Liver (tissue), 9 donors: ENCODE results near the gene PGGHG. TPM values are rescaled to one million over a fixed set of nuclear protein-coding genes. Genes with fewer than 3 reads are reported as not detected.
"Not testable (repeated sequence)": the region's sequence is repeated elsewhere in the genome, so short reads cannot be mapped to it uniquely, and the experiment has no call there.

Experiments used
- DNase-seq: peaks from one replicate; pipeline ENCODE4 v3.0.0-alpha.2; 2017; ENCODE audit warnings: low spot score
- H3K27ac ChIP-seq, 2 donors: one replicate each; pipeline ENCODE4 v1.7.0; 2013; ENCODE audit warnings: inconsistent platforms in 2 of 2, low read length in 2 of 2, control low read depth in 1 of 2, low read depth in 1 of 2, mild to moderate bottlenecking in 1 of 2
- H3K27me3 ChIP-seq, 4 donors: one replicate each; pipeline versions ENCODE4 v1.6.1 to v1.7.0; 2013; ENCODE audit warnings: low read length in 3 of 4, inconsistent platforms in 1 of 4, mild to moderate bottlenecking in 1 of 4, moderate library complexity in 1 of 4; ENCODE audit not compliant: control insufficient read depth in 4 of 4, insufficient read depth in 4 of 4
- H3K36me3 ChIP-seq, 4 donors: one replicate each; pipeline versions ENCODE4 v1.6.1 to v1.7.0; 2013; ENCODE audit warnings: low read length in 3 of 4, mild to moderate bottlenecking in 3 of 4, low read depth in 1 of 4, moderate library complexity in 1 of 4; ENCODE audit not compliant: control insufficient read depth in 4 of 4, insufficient read depth in 3 of 4
- H3K4me1 ChIP-seq, 4 donors: one replicate each; pipeline versions ENCODE4 v1.6.1 to v1.7.0; 2013; ENCODE audit warnings: low read length in 3 of 4, mild to moderate bottlenecking in 3 of 4, moderate library complexity in 1 of 4; ENCODE audit not compliant: control insufficient read depth in 4 of 4, insufficient read depth in 4 of 4
- H3K4me3 ChIP-seq, 3 donors: one replicate each; pipeline versions ENCODE4 v1.6.1 to v1.7.0; 2013; ENCODE audit warnings: low read length in 3 of 3, control low read depth in 1 of 3, low read depth in 1 of 3, mild to moderate bottlenecking in 1 of 3
- H3K9ac ChIP-seq, 2 donors: one replicate each; pipeline ENCODE4 v1.7.0; 2013; ENCODE audit warnings: low read length in 2 of 2, mild to moderate bottlenecking in 2 of 2, moderate library complexity in 2 of 2, control low read depth in 1 of 2, low read depth in 1 of 2
- H3K9me3 ChIP-seq, 4 donors: one replicate each; pipeline versions ENCODE4 v1.6.1 to v1.7.0; 2013; ENCODE audit warnings: low read length in 3 of 4; ENCODE audit not compliant: control insufficient read depth in 4 of 4
- CTCF ChIP-seq: fragments of 150-350 bp; IDR thresholded peaks from 2 replicates; pipeline ENCODE4 v1.5.1; 2017; ENCODE audit warnings: improper control_type of control experiment, low read depth, low read length; ENCODE audit not compliant: missing input control
- GABPA ChIP-seq, 2 donors: IDR thresholded peaks in 1 of 2; conservative IDR thresholded peaks in 1 of 2; 2 replicates each; pipeline ENCODE4 v1.6.1; 2016; ENCODE audit warnings: antibody characterized with exemption in 2 of 2, mild to moderate bottlenecking in 1 of 2, moderate library complexity in 1 of 2
- HNF4G ChIP-seq: IDR thresholded peaks from 2 replicates; pipeline ENCODE4 v1.6.1; 2016; ENCODE audit warnings: antibody characterized with exemption
- RAD21 ChIP-seq, 2 donors: IDR thresholded peaks; 2 replicates each; pipeline ENCODE4 v1.6.1; 2016; ENCODE audit warnings: antibody characterized with exemption in 2 of 2, mild to moderate bottlenecking in 2 of 2
- SP1 ChIP-seq: IDR thresholded peaks from 2 replicates; pipeline ENCODE4 v1.6.1; 2018; ENCODE audit warnings: antibody characterized with exemption, mild to moderate bottlenecking
- TAF1 ChIP-seq: conservative IDR thresholded peaks from 2 replicates; pipeline ENCODE4 v1.6.1; 2016; ENCODE audit warnings: antibody characterized with exemption, mild to moderate bottlenecking
- YY1 ChIP-seq: IDR thresholded peaks from 2 replicates; pipeline ENCODE4 v1.6.1; 2016; ENCODE audit warnings: antibody characterized with exemption, mild to moderate bottlenecking
- WGBS: extraction: QIAGEN DNeasy Blood & Tissue Kit; methylation state at CpG from one replicate; pipeline ENCODE4 v1.1.7; 2013; 5-methylcytosine and 5-hydroxymethylcytosine counted together
- polyA plus RNA-seq, 2 donors: library from polyadenylated mRNA; stranded (reverse) in 1 of 2; unstranded in 1 of 2; fragments of 200-250 nt in 1 of 2; fragments of >200 nt in 1 of 2; fragmentation: Nextera tagmentation in 1 of 2; extraction: Ambion mirVana in 1 of 2; gene quantifications; one replicate each; pipeline versions ENCODE4 v1.2.1 to v1.2.3, GENCODE V29; 2013 to 2015
- total RNA-seq, 2 donors: library from RNA; depleted of rRNA; stranded (reverse); fragments of >200 nt; gene quantifications; one replicate each; pipeline ENCODE4 v1.2.3, GENCODE V29; 2014
- TF ChIP-seq, protein P1 (sequence below): IDR thresholded peaks from 2 replicates; pipeline ENCODE4 v1.6.1; 2016; ENCODE audit warnings: antibody characterized with exemption
- donor health status: healthy.
- donor health status: healthy.
- donor health status: healthy.
- donor health status: healthy.
- donor health status: healthy.

PGGHG gene
- total and polyA plus RNA-seq, 4 donors, result 1.3 to 11.4 (median 7.5) TPM

DNA sequence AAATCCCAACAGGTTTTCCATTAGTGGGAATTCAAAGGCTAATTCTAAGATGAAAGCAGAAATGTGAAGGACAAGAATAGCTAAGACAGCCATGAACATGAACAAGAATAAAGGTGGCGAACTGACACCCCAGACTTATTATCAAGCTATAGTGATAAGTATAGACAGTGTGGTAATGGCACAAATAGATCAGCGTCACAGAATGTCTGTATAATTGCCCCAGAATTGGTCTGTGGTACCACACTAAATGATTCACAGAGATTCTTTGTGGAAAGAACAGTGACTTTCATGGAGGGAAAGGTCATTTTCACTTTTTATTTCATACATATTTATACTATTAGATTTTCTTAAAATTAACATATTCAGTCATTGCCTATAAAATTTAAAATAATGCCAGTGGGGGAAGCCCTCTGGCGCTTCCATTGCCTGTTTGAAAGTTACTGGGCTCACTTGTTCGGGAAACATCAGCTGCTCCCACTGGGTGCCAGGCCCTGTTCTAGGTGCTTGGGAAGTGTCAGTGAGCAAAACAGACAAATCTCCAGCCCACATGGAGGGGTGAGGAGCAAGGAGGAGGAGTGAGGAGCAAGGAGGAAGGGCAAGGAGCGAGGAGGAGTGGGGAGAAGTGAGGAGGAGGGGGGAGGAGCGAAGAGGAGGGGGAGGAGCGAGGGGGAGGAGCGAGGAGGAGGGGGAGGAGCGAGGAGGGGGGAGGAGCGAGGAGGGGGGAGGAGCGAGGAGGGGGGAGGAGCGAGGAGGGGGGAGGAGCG lies 22.1 kb upstream of the PGGHG start:
- H3K36me3 ChIP-seq, result no peaks in the 10 kb centered on the region
- no peak overlapping the region for H3K27ac ChIP-seq
- H3K4me1 ChIP-seq, result peaks cover 0 to 3% (median 0%) of the 10 kb centered on the region in 4 donors
- DNase-seq, result no peak
- peaks cover 0 to 1% (median 0%) of the 10 kb centered on the region in 4 donors for H3K9me3 ChIP-seq
- 85% methylated on average over 5 of the region's 13 CpGs for WGBS
- no peaks in the 10 kb centered on the region for H3K27me3 ChIP-seq
- H3K4me3 ChIP-seq, result no peak overlapping the region
- H3K9ac ChIP-seq, result no peak overlapping the region
- TF ChIP-seq CTCF (no peak), RAD21 (IDR thresholded peaks at IDR 0.05) (no peak), TAF1 (no peak)

DNA sequence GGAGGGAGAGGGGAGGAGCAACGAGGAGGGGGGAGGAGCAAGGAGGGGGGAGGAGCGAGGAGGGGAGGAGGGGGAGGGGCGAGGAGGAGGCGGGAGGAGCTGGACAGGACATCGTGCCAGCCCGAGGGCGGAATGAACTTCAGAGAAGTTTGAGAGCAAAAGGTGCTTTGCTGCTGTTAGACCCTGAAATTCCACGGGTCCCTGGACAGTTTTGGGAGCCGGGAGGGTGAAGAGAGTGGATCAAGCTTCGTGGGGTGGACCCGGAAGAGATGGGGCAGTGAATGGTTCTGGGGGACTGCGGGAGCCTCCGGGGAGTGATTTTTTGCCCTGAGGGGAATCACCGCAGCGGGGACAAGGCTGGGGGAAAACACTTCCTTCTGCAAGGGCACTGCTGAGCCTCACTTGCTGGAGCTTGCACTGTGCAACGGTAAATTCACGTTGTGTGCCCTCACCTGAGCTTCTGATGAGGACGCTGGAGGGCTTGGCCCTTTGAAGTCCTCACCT lies 21.4 kb upstream of the PGGHG start:
- peak overlapping the region in 1 of 2 donors; percentile 27 for H3K9ac ChIP-seq

DNA sequence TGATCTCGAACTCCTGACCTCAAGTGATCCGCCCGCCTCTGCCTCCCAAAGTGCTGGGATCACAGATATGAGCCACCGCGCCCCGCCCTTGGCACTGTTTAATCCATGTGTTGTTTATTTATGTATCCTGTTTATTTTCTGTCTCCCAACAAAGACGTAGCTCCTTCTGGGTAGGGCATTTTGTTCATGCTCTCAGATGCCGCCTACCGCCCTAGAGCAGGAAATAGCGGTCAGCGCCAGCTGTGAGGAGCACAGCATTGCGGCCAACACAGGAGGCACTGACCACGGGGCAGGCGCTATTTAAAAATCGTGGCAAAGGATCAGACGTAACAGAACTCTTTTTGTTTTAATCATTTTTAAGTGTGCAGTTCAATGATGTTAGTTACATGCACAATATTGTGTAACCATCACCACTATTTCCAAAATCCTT lies 20.2 kb upstream of the PGGHG start:
- Histone ChIP-seq H3K27ac (peak overlapping the region; percentile 60 to 84), H3K4me3 (peak overlapping the region in 2 of 3 donors; percentile 4 to 30), H3K9ac (peak overlapping the region in 1 of 2 donors; percentile 53)
- TF ChIP-seq SP1 (peak; percentile 6), YY1 (peak; percentile 36)
- TF ChIP-seq, protein P1, sequence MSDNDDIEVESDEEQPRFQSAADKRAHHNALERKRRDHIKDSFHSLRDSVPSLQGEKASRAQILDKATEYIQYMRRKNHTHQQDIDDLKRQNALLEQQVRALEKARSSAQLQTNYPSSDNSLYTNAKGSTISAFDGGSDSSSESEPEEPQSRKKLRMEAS, result peak; percentile 5
- DNase-seq, H3K36me3 ChIP-seq, H3K4me1 ChIP-seq, H3K9me3 ChIP-seq, H3K27me3 ChIP-seq: not testable (repeated sequence)
- 49% methylated on average over 16 of the region's 16 CpGs for WGBS

More for the DNA sequence above, 21.4 kb upstream of the PGGHG start:
- DNase-seq, result no peak
- TF ChIP-seq, protein P1, result no peak
- H3K27me3 ChIP-seq, result no peaks in the 10 kb centered on the region
- H3K9me3 ChIP-seq, result peaks cover 0 to 1% (median 0%) of the 10 kb centered on the region in 4 donors
- H3K4me1 ChIP-seq, result peaks cover 0 to 3% (median 0%) of the 10 kb centered on the region in 4 donors
- peak overlapping the region; percentile 60 to 84 for H3K27ac ChIP-seq
- H3K36me3 ChIP-seq, result no peaks in the 10 kb centered on the region
- whole genome bisulfite sequencing, result 59% methylated on average over 17 of the region's 18 CpGs
- H3K4me3 ChIP-seq, result peak overlapping the region in 1 of 3 donors; percentile 41

DNA sequence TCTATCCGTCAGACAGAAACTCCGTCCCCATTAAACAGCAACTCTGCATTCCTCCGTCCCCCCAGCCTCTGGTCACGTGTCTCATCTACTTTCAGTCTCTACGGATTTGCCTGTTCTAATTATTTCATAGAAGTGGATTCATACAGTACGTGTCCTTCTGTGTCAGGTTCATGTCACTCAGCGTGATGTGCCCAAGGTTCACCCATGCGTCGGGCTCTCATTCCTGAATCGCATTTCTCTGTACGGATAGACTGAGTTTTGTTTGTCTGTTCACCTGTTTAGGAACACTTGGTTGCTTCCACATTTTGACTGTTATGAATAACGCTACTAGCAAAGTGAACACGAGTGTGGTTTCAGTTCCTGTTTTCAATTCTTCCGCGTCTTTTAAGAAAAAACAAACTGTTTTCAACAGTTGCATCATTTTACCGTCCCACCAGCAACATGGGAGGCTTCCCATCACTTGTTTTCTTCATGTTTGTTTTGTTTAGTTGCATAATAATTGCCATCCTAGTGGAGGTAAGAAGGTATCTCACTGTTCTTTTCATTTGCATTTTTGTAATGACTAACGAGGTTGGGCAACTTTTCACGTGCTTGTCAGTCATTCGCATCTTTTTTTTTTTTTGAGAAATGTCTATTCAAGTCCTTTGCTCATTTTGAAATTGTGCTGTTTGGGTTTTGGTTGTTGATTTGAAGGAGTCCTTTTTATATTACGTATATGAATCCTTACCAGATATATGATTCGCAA lies 19.6 kb upstream of the PGGHG start:
- TF ChIP-seq CTCF (peak; percentile 16), SP1 (peak; percentile 34), GABPA (IDR thresholded peaks at IDR 0.05 in 1 of 2, conservative IDR thresholded peaks at IDR 0.05 in 1 of 2) (no peak), HNF4G (no peak)
- TF ChIP-seq, protein P1, result peak; percentile 4
- no peaks in the 10 kb centered on the region for H3K36me3 ChIP-seq
- no peaks in the 10 kb centered on the region for H3K27me3 ChIP-seq
- peaks cover 0 to 1% (median 0%) of the 10 kb centered on the region in 4 donors for H3K9me3 ChIP-seq
- WGBS, result 49% methylated on average over 21 of the region's 21 CpGs
- H3K27ac ChIP-seq, result peak overlapping the region; percentile 60 to 84
- peak overlapping the region in 1 of 2 donors; percentile 53 for H3K9ac ChIP-seq
- no peak for DNase-seq
- H3K4me1 ChIP-seq, result peaks cover 0 to 3% (median 0%) of the 10 kb centered on the region in 4 donors
- peak overlapping the region in 2 of 3 donors; percentile 4 to 30 for H3K4me3 ChIP-seq
